AG04450 (cell line): Measurements from ENCODE around the gene ZNF75A. TPM values are rescaled to one million over a fixed set of nuclear protein-coding genes. Genes with fewer than 3 reads are reported as not detected.

ENCODE experiments used
- CTCF ChIA-PET: fragments of 300-600, 350-600 bp; formaldehyde crosslinking; extraction: SDS; loops from one replicate; lab custom pipeline; 2022; ENCODE audit warnings: antibody characterized with exemption, inconsistent platforms; lab: Charles Lee
- POLR2A ChIA-PET: fragments of 350-600 bp; formaldehyde crosslinking; extraction: SDS; loops from one replicate; lab custom pipeline; 2021; ENCODE audit warnings: antibody characterized with exemption, inconsistent platforms; lab: Yijun Ruan, JAX
- DNase-seq: peaks from one replicate; pipeline ENCODE4 v3.0.0-alpha.2; 2011; ENCODE audit warnings: low read depth, low spot score
- H3K27ac ChIP-seq: one replicate; pipeline ENCODE4 v1.5.1; 2012; ENCODE audit warnings: low read depth, low read length, control low read depth
- H3K27me3 ChIP-seq: one replicate; pipeline ENCODE4 v1.6.0; 2012; ENCODE audit warnings: low read length; ENCODE audit not compliant: control insufficient read depth, insufficient read depth
- H3K4me3 ChIP-seq: 2 replicates; pipeline ENCODE4 v1.5.1; 2011; ENCODE audit warnings: mild to moderate bottlenecking, low read depth, low read length, control low read depth
- H3K9me3 ChIP-seq: 2 replicates; pipeline ENCODE4 v1.5.1; 2012; ENCODE audit warnings: low read length; ENCODE audit not compliant: control insufficient read depth, insufficient read depth
- CTCF ChIP-seq: IDR thresholded peaks from 2 replicates; pipeline ENCODE4 v1.5.1; 2011; ENCODE audit warnings: low read depth, low read length, control low read depth, inconsistent platforms
- polyA plus RNA-seq: library from polyadenylated mRNA; depleted of rRNA; stranded (reverse); fragments of >200 nt; gene quantifications from 2 replicates; pipeline ENCODE4 v1.2.3, GENCODE V29; 2011

Gene ZNF75A
- polyA plus RNA-seq, 1 experiment, result 20.3 TPM

GRCh38 chr16:3282730-3283542 lies 22.4 kb upstream of the ZNF75A start, which contains the start of gene ZNF263:
Gene ZNF263, plus strand, starts transcription at chr16:3283491. Its CDS starts 328 bp downstream, at chr16:3283819.
- peak; percentile 92 for DNase-seq
- ChIA-PET CTCF (interaction anchor here (0.7 kb wide), 1 partner anchor 305 kb away, joined by 5 read pairs; no protein-coding TSS in a partner anchor), POLR2A (interaction anchor here (0.6 to 2.1 kb wide), 12 partner anchors 9 to 344 kb away, joined by 3 to 22 read pairs (median 6); partner anchors contain the start of genes TIGD7 and ZNF75A)
- Histone ChIP-seq H3K27me3 (peaks cover 2% of the 10 kb centered on the region), H3K9me3 (peaks cover 32% of the 10 kb centered on the region), H3K4me3 (peak within 1 kb of the TSS; percentile 95), H3K27ac (peak within 1 kb of the TSS; percentile 100)
- no peak for TF ChIP-seq CTCF

GRCh38 chr16:3283543-3284447 lies 21.5 kb upstream of the ZNF75A start:
- ChIA-PET POLR2A (interaction anchor here (0.6 to 2.1 kb wide), 10 partner anchors 8 to 171 kb away, joined by 3 to 22 read pairs (median 6); partner anchors contain the start of genes TIGD7 and ZNF75A), CTCF (no interaction called here)
- peaks cover 2% of the 10 kb centered on the region for H3K27me3 ChIP-seq
- H3K4me3 ChIP-seq, result peak overlapping the region; percentile 95
- H3K27ac ChIP-seq, result peak overlapping the region; percentile 100
- H3K9me3 ChIP-seq, result peaks cover 41% of the 10 kb centered on the region
- no peak for TF ChIP-seq CTCF
- no peak for DNase-seq

- H3K4me3 ChIP-seq, result peak overlapping the region; percentile 95
- CTCF ChIA-PET, result no interaction called here
- DNase-seq, result no peak
These were observed 20.2 kb upstream of the ZNF75A start for GRCh38 chr16:3285131-3285530.

GRCh38 chr16:3289998-3290673 lies 15.2 kb upstream of the ZNF75A start:
- Histone ChIP-seq H3K9me3 (peaks cover 92% of the 10 kb centered on the region), H3K27me3 (no peaks in the 10 kb centered on the region), H3K27ac (no peak overlapping the region), H3K4me3 (no peak overlapping the region)
- ChIA-PET CTCF (no interaction called here), POLR2A (no interaction called here)
- TF ChIP-seq CTCF, result no peak
- no peak for DNase-seq

More at GRCh38 chr16:3285131-3285530, 20.2 kb upstream of the ZNF75A start:
- no peak for TF ChIP-seq CTCF
- Histone ChIP-seq H3K27me3 (no peaks in the 10 kb centered on the region), H3K9me3 (peaks cover 54% of the 10 kb centered on the region), H3K27ac (no peak overlapping the region)
- POLR2A ChIA-PET, result no interaction called here
